ENCODE results near the gene SDSL.

SDSL gene

GRCh38 chr12:113445544-113446171 is 23.5 kb downstream of the SDSL start:
- Histone ChIP-seq H3K4me1 (ENCODE audit: control insufficient read depth, insufficient read depth, low read length) (no peaks in the 10 kb centered on the region), H3K4me3 (ENCODE audit: low read depth, low read length) (no peak overlapping the region)

GRCh38 chr12:113448873-113449272 is 26.7 kb downstream of the SDSL start:
- Histone ChIP-seq H3K9ac (ENCODE audit: low read depth, low read length) (no peak overlapping the region), H3K36me3 (ENCODE audit: control insufficient read depth, insufficient read depth, low read length) (no peaks in the 10 kb centered on the region), H3K27me3 (ENCODE audit: control insufficient read depth, insufficient read depth, low read length) (no peaks in the 10 kb centered on the region), H3K4me1 (ENCODE audit: control insufficient read depth, insufficient read depth, low read length) (no peaks in the 10 kb centered on the region), H3K9me3 (ENCODE audit: control insufficient read depth, insufficient read depth, low read length) (no peaks in the 10 kb centered on the region), H3K4me3 (ENCODE audit: low read depth, low read length) (no peak overlapping the region)

More at GRCh38 chr12:113445544-113446171, 23.5 kb downstream of the SDSL start:
- no peak overlapping the region for H3K9ac ChIP-seq (ENCODE audit: low read depth, low read length)
- no peaks in the 10 kb centered on the region for H3K9me3 ChIP-seq (ENCODE audit: control insufficient read depth, insufficient read depth, low read length)
- no peaks in the 10 kb centered on the region for H3K36me3 ChIP-seq (ENCODE audit: control insufficient read depth, insufficient read depth, low read length)
- H3K27me3 ChIP-seq (ENCODE audit: control insufficient read depth, insufficient read depth, low read length), result no peaks in the 10 kb centered on the region

DNA sequence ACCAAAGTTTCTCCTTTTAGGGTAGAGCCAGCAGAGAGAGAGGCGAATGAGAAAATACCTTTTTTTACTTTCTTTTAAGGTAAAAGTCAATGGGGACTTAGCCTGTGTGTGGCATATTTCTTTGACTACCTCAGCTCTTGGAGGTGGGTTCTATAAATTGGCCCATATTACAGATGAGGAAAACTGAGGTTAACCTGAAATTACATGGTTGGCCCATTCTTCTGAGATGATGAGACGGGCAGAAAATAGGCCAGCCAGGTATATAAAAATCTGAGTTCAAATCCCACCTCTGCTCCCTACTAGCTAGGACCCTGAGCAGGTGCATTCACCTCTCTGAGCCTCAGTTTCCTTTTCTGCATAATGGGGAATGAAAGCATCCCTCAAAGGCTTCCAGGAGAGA is 27.1 kb downstream of the SDSL start:
- Histone ChIP-seq H3K36me3 (ENCODE audit: control insufficient read depth, insufficient read depth, low read length) (no peaks in the 10 kb centered on the region), H3K4me3 (ENCODE audit: low read depth, low read length) (no peak overlapping the region), H3K27me3 (ENCODE audit: control insufficient read depth, insufficient read depth, low read length) (no peaks in the 10 kb centered on the region), H3K9me3 (ENCODE audit: control insufficient read depth, insufficient read depth, low read length) (no peaks in the 10 kb centered on the region), H3K4me1 (ENCODE audit: control insufficient read depth, insufficient read depth, low read length) (no peaks in the 10 kb centered on the region), H3K9ac (ENCODE audit: low read depth, low read length) (no peak overlapping the region)

DNA sequence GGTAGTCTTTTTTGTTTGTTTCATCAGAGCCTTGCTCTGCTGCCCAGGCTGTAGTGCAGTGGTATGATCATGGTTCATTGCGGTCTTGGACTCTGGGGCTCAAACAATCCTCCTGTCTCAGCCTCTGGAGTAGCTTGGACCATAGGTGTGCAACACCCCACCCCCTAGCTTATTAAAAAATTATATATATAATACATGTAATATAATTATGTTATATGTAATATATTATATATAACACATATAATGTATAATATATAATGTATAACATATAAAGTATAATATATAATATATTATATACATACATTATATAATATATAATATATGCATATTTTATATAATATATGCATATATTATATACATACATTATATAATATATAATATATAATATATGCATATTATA is 27.7 kb downstream of the SDSL start:
- Histone ChIP-seq H3K9me3 (ENCODE audit: control insufficient read depth, insufficient read depth, low read length) (no peaks in the 10 kb centered on the region), H3K9ac (ENCODE audit: low read depth, low read length) (no peak overlapping the region), H3K36me3 (ENCODE audit: control insufficient read depth, insufficient read depth, low read length) (no peaks in the 10 kb centered on the region), H3K4me3 (ENCODE audit: low read depth, low read length) (no peak overlapping the region), H3K27me3 (ENCODE audit: control insufficient read depth, insufficient read depth, low read length) (no peaks in the 10 kb centered on the region), H3K4me1 (ENCODE audit: control insufficient read depth, insufficient read depth, low read length) (no peaks in the 10 kb centered on the region)

- H3K4me1 ChIP-seq (ENCODE audit: control insufficient read depth, insufficient read depth, low read length), result no peaks in the 10 kb centered on the region
- no peak overlapping the region for H3K9ac ChIP-seq (ENCODE audit: low read depth, low read length)
- H3K4me3 ChIP-seq (ENCODE audit: low read depth, low read length), result no peak overlapping the region
- no peaks in the 10 kb centered on the region for H3K27me3 ChIP-seq (ENCODE audit: control insufficient read depth, insufficient read depth, low read length)
- H3K9me3 ChIP-seq (ENCODE audit: control insufficient read depth, insufficient read depth, low read length), result no peaks in the 10 kb centered on the region
- H3K36me3 ChIP-seq (ENCODE audit: control insufficient read depth, insufficient read depth, low read length), result no peaks in the 10 kb centered on the region
Observed at GRCh38 chr12:113452458-113452857, 30.3 kb downstream of the SDSL start.

- no peaks in the 10 kb centered on the region for H3K36me3 ChIP-seq (ENCODE audit: control insufficient read depth, insufficient read depth, low read length)
- H3K4me3 ChIP-seq (ENCODE audit: low read depth, low read length), result no peak overlapping the region
- no peak overlapping the region for H3K9ac ChIP-seq (ENCODE audit: low read depth, low read length)
- H3K4me1 ChIP-seq (ENCODE audit: control insufficient read depth, insufficient read depth, low read length), result no peaks in the 10 kb centered on the region
- no peaks in the 10 kb centered on the region for H3K9me3 ChIP-seq (ENCODE audit: control insufficient read depth, insufficient read depth, low read length)
- H3K27me3 ChIP-seq (ENCODE audit: control insufficient read depth, insufficient read depth, low read length), result peaks cover 4% of the 10 kb centered on the region
Observed at GRCh38 chr12:113453330-113453729, 31.1 kb downstream of the SDSL start.

DNA sequence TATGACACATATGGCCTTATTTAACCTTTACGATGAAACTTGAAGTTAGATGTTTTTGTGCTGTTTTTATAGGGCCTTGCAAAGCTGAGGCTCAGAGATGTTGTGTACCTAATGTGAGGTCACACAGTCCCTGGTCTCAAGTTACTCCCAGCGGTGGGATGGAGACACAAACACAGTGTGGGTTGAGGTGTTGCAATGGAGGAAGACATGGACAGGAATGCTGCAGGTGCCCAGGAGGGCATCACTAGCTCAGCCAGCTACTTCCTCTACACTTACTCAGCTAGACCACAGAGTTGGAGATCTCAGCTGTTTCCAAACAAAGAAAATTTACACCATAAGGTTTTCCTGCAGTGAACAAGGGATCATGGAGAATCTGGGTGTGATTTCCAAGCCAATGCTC is 34.0 kb downstream of the SDSL start:
- no peak overlapping the region for H3K9ac ChIP-seq (ENCODE audit: low read depth, low read length)
- peaks cover 27% of the 10 kb centered on the region for H3K27me3 ChIP-seq (ENCODE audit: control insufficient read depth, insufficient read depth, low read length)
- H3K9me3 ChIP-seq (ENCODE audit: control insufficient read depth, insufficient read depth, low read length), result no peaks in the 10 kb centered on the region
- H3K4me3 ChIP-seq (ENCODE audit: low read depth, low read length), result no peak overlapping the region
- H3K4me1 ChIP-seq (ENCODE audit: control insufficient read depth, insufficient read depth, low read length), result no peaks in the 10 kb centered on the region
- no peaks in the 10 kb centered on the region for H3K36me3 ChIP-seq (ENCODE audit: control insufficient read depth, insufficient read depth, low read length)

DNA sequence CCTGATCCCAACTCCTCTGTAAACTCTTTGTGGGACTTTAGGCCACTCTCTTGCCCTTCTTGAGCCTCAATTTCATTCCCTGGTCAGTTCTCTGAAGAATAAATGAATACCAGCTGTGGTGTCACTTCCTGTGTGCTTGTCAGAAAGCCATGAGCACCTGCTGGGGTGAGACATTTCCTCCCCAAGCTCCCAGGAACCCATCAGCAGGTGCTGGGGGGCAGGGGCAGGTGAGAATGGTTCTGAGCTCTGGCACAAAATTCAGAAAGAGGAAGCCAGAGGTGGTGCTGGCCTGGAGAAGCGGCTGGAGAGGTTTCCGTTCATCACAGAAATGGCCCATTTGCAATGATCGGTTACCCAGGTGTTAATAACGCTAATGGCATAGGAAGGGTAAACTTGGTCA is 34.6 kb downstream of the SDSL start:
- H3K4me3 ChIP-seq (ENCODE audit: low read depth, low read length), result no peak overlapping the region
- H3K9ac ChIP-seq (ENCODE audit: low read depth, low read length), result no peak overlapping the region
- no peaks in the 10 kb centered on the region for H3K4me1 ChIP-seq (ENCODE audit: control insufficient read depth, insufficient read depth, low read length)
- peaks cover 33% of the 10 kb centered on the region for H3K27me3 ChIP-seq (ENCODE audit: control insufficient read depth, insufficient read depth, low read length)
- H3K36me3 ChIP-seq (ENCODE audit: control insufficient read depth, insufficient read depth, low read length), result no peaks in the 10 kb centered on the region
- no peaks in the 10 kb centered on the region for H3K9me3 ChIP-seq (ENCODE audit: control insufficient read depth, insufficient read depth, low read length)

DNA sequence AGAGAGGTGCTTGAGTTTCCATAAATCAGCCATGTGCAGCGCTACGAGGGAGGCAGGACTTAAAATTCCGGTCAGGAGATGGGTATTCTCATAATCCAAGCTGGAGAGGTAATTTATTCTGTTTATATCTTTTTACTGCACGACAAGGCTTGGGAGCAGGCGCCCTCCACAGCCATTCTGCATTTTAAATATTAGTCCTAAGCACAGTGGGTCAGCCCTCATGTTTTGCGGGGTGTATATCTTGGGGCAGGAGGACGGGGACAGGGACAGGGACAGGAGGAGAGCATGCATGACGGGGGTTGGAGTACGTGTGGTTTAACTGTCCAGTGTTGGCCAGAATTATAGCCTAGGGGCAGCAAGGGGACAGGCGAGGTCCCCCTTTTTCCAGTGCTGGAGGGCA is 35.0 kb downstream of the SDSL start:
- H3K36me3 ChIP-seq (ENCODE audit: control insufficient read depth, insufficient read depth, low read length), result no peaks in the 10 kb centered on the region
- H3K27me3 ChIP-seq (ENCODE audit: control insufficient read depth, insufficient read depth, low read length), result peaks cover 37% of the 10 kb centered on the region
- H3K4me3 ChIP-seq (ENCODE audit: low read depth, low read length), result no peak overlapping the region
- no peaks in the 10 kb centered on the region for H3K9me3 ChIP-seq (ENCODE audit: control insufficient read depth, insufficient read depth, low read length)
- H3K9ac ChIP-seq (ENCODE audit: low read depth, low read length), result no peak overlapping the region
- peaks cover 2% of the 10 kb centered on the region for H3K4me1 ChIP-seq (ENCODE audit: control insufficient read depth, insufficient read depth, low read length)

DNA sequence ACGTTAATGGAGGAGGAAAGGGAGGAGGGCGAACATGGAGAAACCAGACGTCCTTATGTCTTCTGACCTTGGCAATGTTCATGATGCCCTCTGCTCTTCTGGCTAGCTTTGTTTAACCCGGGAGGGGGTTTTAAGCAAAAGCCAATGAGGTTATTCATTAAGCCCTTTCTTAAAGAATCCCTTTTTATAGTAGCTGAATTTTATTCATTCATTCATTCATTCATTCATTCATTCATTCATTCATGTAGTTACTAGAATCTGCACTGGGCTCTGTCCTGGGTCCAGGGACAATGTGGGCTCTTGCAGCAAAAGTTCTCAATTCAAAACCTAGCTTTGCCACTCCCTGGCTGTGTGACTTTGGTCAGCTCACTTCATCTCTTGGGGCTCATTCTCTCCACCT is 35.5 kb downstream of the SDSL start:
- Histone ChIP-seq H3K9ac (ENCODE audit: low read depth, low read length) (no peak overlapping the region), H3K27me3 (ENCODE audit: control insufficient read depth, insufficient read depth, low read length) (peaks cover 41% of the 10 kb centered on the region), H3K4me3 (ENCODE audit: low read depth, low read length) (no peak overlapping the region), H3K4me1 (ENCODE audit: control insufficient read depth, insufficient read depth, low read length) (peaks cover 3% of the 10 kb centered on the region), H3K36me3 (ENCODE audit: control insufficient read depth, insufficient read depth, low read length) (no peaks in the 10 kb centered on the region), H3K9me3 (ENCODE audit: control insufficient read depth, insufficient read depth, low read length) (no peaks in the 10 kb centered on the region)

DNA sequence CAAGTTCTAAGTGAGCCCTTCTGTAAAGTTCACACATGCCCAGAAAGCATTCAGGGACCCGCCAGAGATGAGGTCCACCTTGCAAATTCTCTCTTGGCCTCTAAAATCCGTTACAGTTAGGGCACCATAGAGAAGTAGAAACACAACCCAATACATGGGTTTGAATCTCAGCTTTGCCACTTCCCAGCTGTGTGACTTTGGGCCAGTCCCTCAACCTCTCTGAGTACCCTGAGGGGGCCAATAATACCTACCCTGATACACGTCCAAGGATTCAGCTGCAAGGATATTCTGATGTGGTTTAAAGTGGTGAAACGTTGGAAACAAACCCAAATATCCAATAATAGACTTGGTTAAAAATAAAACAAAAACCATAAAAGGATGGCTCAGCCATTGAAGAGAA is 37.8 kb downstream of the SDSL start:
- Histone ChIP-seq H3K4me1 (ENCODE audit: control insufficient read depth, insufficient read depth, low read length) (peaks cover 6% of the 10 kb centered on the region), H3K4me3 (ENCODE audit: low read depth, low read length) (no peak overlapping the region), H3K9ac (ENCODE audit: low read depth, low read length) (no peak overlapping the region), H3K9me3 (ENCODE audit: control insufficient read depth, insufficient read depth, low read length) (no peaks in the 10 kb centered on the region), H3K27me3 (ENCODE audit: control insufficient read depth, insufficient read depth, low read length) (peaks cover 64% of the 10 kb centered on the region), H3K36me3 (ENCODE audit: control insufficient read depth, insufficient read depth, low read length) (no peaks in the 10 kb centered on the region)

- Histone ChIP-seq H3K4me3 (ENCODE audit: low read depth, low read length) (no peak overlapping the region), H3K4me1 (ENCODE audit: control insufficient read depth, insufficient read depth, low read length) (peaks cover 6% of the 10 kb centered on the region), H3K27me3 (ENCODE audit: control insufficient read depth, insufficient read depth, low read length) (peaks cover 81% of the 10 kb centered on the region), H3K9ac (ENCODE audit: low read depth, low read length) (no peak overlapping the region), H3K36me3 (ENCODE audit: control insufficient read depth, insufficient read depth, low read length) (peaks cover 2% of the 10 kb centered on the region), H3K9me3 (ENCODE audit: control insufficient read depth, insufficient read depth, low read length) (no peaks in the 10 kb centered on the region)
Observed at GRCh38 chr12:113461666-113462065, 39.5 kb downstream of the SDSL start.
